ENCODE results near the gene CLBA1. TPM values are rescaled to one million over a fixed set of nuclear protein-coding genes. Genes with fewer than 3 reads are reported as not detected.

The CLBA1 gene
- polyA plus RNA-seq, 1 donor from 2014 or later, result 1.3 TPM

DNA sequence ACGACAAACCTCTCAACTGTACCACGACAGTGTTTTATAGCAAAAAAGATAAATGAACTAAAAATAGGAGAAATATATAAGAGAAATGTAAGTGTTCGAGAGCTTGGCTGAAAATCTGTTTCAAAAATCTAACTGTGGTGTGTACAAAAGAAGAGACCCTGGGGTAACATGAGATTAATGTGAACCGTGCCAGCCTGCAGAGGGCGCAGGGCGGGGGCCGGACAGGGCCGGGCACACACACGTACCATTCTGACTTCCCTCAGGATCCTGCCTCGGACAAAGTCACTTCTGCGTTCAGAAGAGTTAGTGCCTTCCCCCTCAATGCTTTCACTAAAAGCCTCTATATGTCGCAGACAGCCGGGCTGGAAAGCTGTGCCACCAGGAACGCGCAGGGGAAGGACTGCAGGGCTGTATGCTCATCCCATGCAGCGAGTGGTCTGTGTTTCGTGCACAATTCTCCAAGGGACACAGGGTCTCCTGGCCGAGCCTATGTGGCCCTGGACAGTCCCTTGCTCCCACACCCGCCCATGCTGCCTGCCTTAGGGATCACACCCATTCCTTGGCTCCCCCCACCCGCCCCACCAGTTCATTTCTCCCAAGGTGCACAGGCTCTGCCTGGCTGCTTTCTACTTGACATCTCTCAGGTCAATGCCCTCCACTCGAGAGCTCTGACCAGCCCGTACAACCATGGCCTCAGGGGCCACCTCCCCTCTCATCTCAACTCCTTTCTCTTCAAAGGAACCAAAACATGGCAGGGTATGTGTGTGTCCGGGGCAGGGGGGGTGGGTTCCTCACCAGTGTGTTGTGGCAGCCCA, 26.8 kb downstream of the CLBA1 start:
- no peak overlapping the region for H3K4me3 Mint-ChIP-seq
- no peaks in the 10 kb centered on the region for H3K9me3 Mint-ChIP-seq
- peaks cover 2% of the 10 kb centered on the region for H3K36me3 Mint-ChIP-seq
- no peak overlapping the region for H3K27ac Mint-ChIP-seq
- H3K27me3 Mint-ChIP-seq, result no peaks in the 10 kb centered on the region
- H3K4me1 Mint-ChIP-seq, result peaks cover 30 to 35% (median 34%) of the 10 kb centered on the region in 3 donors

DNA sequence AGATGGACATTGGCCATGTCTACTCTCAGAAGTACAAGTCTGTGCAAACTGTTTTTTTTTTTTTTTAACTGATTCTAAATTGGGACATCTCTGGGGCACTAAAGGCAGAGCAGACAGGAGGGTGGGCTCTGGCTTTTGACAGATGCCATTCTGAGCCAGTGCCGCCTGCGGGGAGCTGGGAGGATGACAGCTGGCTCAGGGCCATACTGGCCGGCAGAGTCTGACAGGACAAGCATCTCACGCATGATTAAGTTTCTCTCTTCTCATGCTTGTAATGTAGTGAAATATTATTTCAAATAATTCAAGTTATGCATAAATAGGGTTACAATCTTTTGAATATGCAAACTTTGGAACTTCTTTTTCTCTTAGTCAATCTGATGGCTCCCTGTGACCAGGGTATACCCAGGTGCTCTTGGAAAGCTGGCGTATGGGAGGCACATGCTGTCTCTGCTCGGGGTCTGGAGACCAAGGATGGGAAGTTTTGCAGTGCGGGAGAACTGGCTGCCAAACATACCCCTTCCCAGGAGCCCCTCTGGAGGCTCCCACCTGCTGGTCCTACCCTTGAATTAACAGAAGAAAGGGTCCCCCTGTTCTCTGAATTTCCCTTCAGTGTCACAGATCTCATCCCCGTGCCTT, 27.7 kb downstream of the CLBA1 start:
- H3K9me3 Mint-ChIP-seq, result no peaks in the 10 kb centered on the region
- H3K4me1 Mint-ChIP-seq, result peaks cover 37 to 40% (median 38%) of the 10 kb centered on the region in 3 donors
- H3K36me3 Mint-ChIP-seq, result peaks cover 2% of the 10 kb centered on the region
- no peaks in the 10 kb centered on the region for H3K27me3 Mint-ChIP-seq
- no peak overlapping the region for H3K4me3 Mint-ChIP-seq
- H3K27ac Mint-ChIP-seq, result peak overlapping the region in 1 of 3 donors; percentile 16

DNA sequence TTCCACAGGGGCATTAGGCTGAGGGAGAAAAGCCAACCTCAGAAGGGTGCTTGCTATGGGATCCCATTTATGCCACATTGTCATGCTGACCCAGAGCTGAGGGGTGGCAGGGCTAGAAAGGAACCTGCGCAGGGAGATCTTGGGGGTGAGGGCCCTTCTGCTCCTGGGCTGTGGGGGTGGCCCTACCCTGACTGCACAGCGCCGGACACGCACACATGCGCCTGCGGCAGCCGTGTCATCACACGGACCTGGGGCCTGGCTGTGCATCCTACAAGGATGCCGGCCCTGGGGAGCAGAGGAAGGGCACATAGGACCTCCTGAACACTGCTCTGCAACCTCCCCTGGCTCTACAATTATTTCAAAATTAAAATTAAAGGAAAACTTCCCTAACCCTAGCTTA, 28.4 kb downstream of the CLBA1 start:
- peak overlapping the region in 1 of 4 donors; percentile 87 for H3K4me3 Mint-ChIP-seq
- H3K4me1 Mint-ChIP-seq, result peaks cover 38 to 43% (median 41%) of the 10 kb centered on the region in 3 donors
- peaks cover 2% of the 10 kb centered on the region for H3K36me3 Mint-ChIP-seq
- H3K27ac Mint-ChIP-seq, result peak overlapping the region in 2 of 3 donors; percentile 12 to 63
- H3K9me3 Mint-ChIP-seq, result no peaks in the 10 kb centered on the region
- H3K27me3 Mint-ChIP-seq, result no peaks in the 10 kb centered on the region

DNA sequence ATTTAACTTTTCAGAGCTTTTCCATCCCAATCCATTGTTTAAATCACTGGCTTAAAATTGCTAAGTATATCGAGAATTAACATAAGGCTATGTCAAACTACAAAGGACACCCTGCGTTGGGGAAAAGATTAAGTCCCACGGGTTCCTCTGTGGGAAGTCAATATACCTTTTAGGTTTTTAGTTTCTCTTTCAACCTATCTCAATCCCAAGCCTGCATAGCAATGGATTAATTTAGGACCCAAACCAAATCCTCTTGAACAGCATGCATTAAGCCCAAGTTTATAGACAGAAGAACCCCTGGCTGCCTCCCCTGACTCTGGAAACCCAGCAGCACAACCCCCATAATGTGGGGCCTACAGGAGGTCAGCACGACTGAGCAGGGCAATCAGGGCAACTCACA, 29.0 kb downstream of the CLBA1 start:
- H3K9me3 Mint-ChIP-seq, result no peaks in the 10 kb centered on the region
- peaks cover 43 to 47% (median 46%) of the 10 kb centered on the region in 3 donors for H3K4me1 Mint-ChIP-seq
- H3K27me3 Mint-ChIP-seq, result peaks cover 2% of the 10 kb centered on the region
- peaks cover 2% of the 10 kb centered on the region for H3K36me3 Mint-ChIP-seq
- peak overlapping the region in 2 of 3 donors; percentile 16 to 63 for H3K27ac Mint-ChIP-seq
- H3K4me3 Mint-ChIP-seq, result peak overlapping the region in 3 of 4 donors; percentile 38 to 87 (median 56)

DNA sequence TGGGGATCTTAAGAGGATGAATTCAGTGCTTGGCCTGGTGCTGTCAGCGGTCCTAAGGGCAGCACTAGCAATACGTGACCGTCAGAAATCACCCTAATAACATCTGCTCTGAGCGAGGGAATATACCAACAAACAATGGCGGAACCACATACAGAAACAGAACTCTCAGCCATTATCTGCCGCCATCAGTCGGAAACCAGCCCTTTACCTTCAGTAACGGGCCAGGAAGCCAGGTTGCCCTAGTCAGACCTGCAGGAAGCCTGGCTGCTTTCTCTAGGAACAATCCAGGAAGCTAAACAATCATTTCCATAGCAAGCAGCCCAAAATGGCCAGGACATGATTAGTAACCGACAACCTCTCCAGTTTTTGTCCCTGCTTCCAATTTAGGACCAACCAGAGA, 29.7 kb downstream of the CLBA1 start:
- Mint-ChIP-seq H3K4me3 (peak overlapping the region in 2 of 4 donors; percentile 13 to 56), H3K27ac (peak overlapping the region; percentile 6 to 40 (median 16)), H3K4me1 (peaks cover 47 to 50% (median 47%) of the 10 kb centered on the region in 3 donors), H3K36me3 (peaks cover 2% of the 10 kb centered on the region), H3K27me3 (peaks cover 3% of the 10 kb centered on the region), H3K9me3 (no peaks in the 10 kb centered on the region)

- Mint-ChIP-seq H3K27ac (peak overlapping the region in 2 of 3 donors; percentile 40 to 53), H3K9me3 (no peaks in the 10 kb centered on the region)
These were observed 30.3 kb downstream of the CLBA1 start for GRCh38 chr14:105015905-105016304.

GRCh38 chr14:105018414-105018813, 32.8 kb downstream of the CLBA1 start:
- Mint-ChIP-seq H3K4me3 (peak overlapping the region in 3 of 4 donors; percentile 54 to 85 (median 70)), H3K27ac (no peak overlapping the region)

More at GRCh38 chr14:105015905-105016304, 30.3 kb downstream of the CLBA1 start:
- H3K4me1 Mint-ChIP-seq, result peaks cover 47 to 50% (median 47%) of the 10 kb centered on the region in 3 donors
- peaks cover 3% of the 10 kb centered on the region for H3K27me3 Mint-ChIP-seq
- peak overlapping the region in 2 of 4 donors; percentile 10 to 39 for H3K4me3 Mint-ChIP-seq
- H3K36me3 Mint-ChIP-seq, result peaks cover 2% of the 10 kb centered on the region

DNA sequence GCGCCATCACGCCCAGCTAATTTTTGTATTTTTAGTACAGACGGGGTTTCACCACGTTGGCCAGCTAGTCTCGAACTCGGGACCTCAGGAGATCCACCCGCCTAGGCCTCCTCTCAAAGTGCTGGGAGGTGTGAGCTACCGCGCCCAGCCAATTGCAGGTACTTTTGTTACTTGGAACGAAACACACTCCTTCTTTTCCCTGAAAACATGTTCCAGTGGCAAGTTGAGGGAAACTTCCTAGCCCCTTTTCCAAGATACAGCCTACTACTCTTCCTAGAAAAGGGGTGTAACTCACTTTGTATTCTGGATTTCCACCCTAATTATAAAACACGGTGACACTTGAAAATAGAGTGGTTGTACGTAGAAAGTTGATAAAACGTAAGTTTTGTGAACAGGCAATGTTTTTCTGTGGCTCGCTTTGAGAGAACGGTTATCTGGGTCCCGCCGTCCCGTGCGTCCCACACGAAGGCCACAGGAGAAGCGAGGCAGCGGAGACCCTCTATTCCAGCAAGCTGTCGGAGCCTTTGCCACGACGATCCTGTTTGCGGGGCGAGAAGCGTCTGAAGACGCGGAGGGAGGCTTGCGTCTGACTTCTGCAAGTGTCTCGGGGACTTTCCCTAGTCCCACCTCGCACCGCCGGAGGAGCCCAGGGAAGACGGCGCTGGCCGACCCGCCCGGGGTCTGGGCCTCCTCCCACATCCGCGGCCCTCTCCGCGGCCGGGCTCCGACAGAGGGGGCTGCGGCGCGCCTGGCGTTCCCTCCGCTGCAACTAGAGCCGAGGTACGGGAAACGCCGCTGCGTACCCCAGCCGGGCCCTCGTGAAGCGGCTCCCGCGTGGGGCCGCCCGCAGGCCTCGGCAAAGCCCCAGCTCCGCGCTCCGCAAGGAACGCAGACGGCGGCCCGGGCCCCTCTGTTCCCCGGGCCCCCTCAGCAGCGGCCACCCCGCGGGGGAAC, 34.5 kb downstream of the CLBA1 start:
- Mint-ChIP-seq H3K36me3 (peaks cover 2% of the 10 kb centered on the region), H3K4me3 (peak overlapping the region; percentile 84 to 96 (median 90)), H3K9me3 (no peaks in the 10 kb centered on the region), H3K27me3 (peaks cover 3% of the 10 kb centered on the region), H3K4me1 (peaks cover 38 to 52% (median 40%) of the 10 kb centered on the region in 3 donors), H3K27ac (peak overlapping the region; percentile 80 to 96 (median 90))

More at GRCh38 chr14:105018414-105018813, 32.8 kb downstream of the CLBA1 start:
- no peaks in the 10 kb centered on the region for H3K9me3 Mint-ChIP-seq
- H3K4me1 Mint-ChIP-seq, result peaks cover 44 to 62% (median 46%) of the 10 kb centered on the region in 3 donors
- H3K36me3 Mint-ChIP-seq, result peaks cover 2% of the 10 kb centered on the region
- peaks cover 3% of the 10 kb centered on the region for H3K27me3 Mint-ChIP-seq

DNA sequence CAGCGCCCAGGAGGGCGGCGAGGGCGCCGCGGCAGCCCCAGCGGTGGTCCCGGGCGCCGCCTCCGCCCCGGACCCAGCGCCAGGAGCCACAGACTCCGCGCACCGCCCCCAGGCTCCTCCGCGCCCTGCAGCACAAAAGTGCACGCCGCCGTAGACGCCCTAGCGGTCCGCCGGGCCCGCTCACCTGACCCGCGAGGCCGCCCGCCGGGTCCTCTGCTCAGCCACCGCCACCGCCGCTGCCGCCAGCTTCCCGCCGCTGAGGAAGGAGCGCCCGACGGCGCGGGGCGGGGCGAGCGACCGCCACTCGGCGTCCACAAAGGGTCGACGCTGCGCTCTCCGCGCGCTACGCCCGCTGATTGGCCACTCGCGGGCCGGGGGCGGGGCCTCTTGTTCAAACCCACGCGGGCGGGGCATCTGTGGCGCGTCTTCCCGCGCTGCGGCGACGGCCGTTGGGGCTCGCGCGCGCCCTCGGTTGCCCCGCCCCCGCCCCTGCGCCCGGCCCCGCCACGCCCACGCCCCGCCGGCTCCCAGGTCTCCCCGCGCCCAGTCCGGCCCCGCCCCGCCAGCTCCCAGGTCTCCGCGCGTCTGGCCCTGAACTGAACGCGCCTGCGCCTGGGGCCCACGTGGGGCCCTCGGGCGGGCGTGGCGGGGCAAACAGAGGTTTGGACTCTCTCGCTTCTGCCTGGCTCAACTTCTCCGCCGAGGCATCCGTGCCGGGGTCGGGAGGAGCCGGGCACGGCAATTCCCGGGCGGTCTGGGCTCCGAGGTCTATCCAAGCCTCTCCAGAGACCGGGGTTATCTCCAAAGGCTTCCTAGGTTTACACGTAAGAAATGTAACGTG, 35.4 kb downstream of the CLBA1 start, which contains the start of gene CDCA4:
CDCA4 (minus strand) TSS at position 269 of the 841 bp plus-strand sequence. CDS start 9,154 bp downstream, outside the sequence.
- Mint-ChIP-seq H3K27me3 (peaks cover 3% of the 10 kb centered on the region), H3K9me3 (no peaks in the 10 kb centered on the region), H3K4me3 (peak within 1 kb of the TSS; percentile 88 to 99 (median 96)), H3K36me3 (peaks cover 2% of the 10 kb centered on the region), H3K4me1 (peaks cover 33 to 51% (median 39%) of the 10 kb centered on the region in 3 donors), H3K27ac (peak within 1 kb of the TSS; percentile 94 to 98 (median 97))

GRCh38 chr14:105021656-105022275, 36.2 kb downstream of the CLBA1 start:
- Mint-ChIP-seq H3K4me3 (peak overlapping the region; percentile 88 to 99 (median 95)), H3K4me1 (peaks cover 29 to 47% (median 35%) of the 10 kb centered on the region in 3 donors), H3K27me3 (peaks cover 3% of the 10 kb centered on the region), H3K27ac (peak overlapping the region; percentile 94 to 98 (median 97)), H3K36me3 (peaks cover 1% of the 10 kb centered on the region), H3K9me3 (no peaks in the 10 kb centered on the region)

GRCh38 chr14:105022276-105022670, 36.7 kb downstream of the CLBA1 start:
- Mint-ChIP-seq H3K4me3 (peak overlapping the region; percentile 51 to 99 (median 92)), H3K36me3 (no peaks in the 10 kb centered on the region), H3K4me1 (peaks cover 28 to 43% (median 33%) of the 10 kb centered on the region in 3 donors), H3K9me3 (no peaks in the 10 kb centered on the region), H3K27ac (peak overlapping the region in 2 of 3 donors; percentile 94 to 98), H3K27me3 (peaks cover 3% of the 10 kb centered on the region)

DNA sequence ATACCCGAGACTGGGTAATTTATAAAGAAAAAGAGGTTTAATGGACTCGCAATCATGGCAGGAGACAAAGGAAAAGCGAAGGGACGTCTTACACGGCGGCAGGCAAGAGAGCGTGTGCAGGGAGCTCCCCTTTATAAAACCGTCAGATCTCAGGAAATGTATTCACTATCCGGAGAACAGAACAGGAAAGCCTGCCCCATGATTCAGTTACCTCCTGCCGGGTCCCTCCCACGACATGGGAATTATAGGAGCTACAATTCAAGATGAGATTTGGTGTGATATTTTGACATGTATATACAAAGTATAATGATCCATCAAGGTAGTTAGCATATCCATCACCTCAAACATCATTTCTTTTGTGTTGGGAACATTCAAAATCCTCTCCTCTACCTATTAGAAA, 37.6 kb downstream of the CLBA1 start:
- peak overlapping the region in 1 of 3 donors; percentile 98 for H3K27ac Mint-ChIP-seq
- H3K36me3 Mint-ChIP-seq, result no peaks in the 10 kb centered on the region
- H3K4me3 Mint-ChIP-seq, result peak overlapping the region in 2 of 4 donors; percentile 33 to 99
- peaks cover 25 to 38% (median 29%) of the 10 kb centered on the region in 3 donors for H3K4me1 Mint-ChIP-seq
- H3K27me3 Mint-ChIP-seq, result peaks cover 3% of the 10 kb centered on the region
- H3K9me3 Mint-ChIP-seq, result no peaks in the 10 kb centered on the region
